Loucy (cell line): Measurements from ENCODE around the gene GPLD1.

Experiments
- H2AFZ ChIP-seq: fragments of 200-600 bp; sonication (generic); 2 replicates; pipeline ENCODE4 v1.6.0; 2016; ENCODE audit warnings: antibody characterized with exemption, mild to moderate bottlenecking, low read length, moderate library complexity
- H3F3A ChIP-seq: fragments of 200-600 bp; 2 replicates; pipeline ENCODE4 v1.6.0; 2016; ENCODE audit warnings: antibody characterized with exemption, low read depth, mild to moderate bottlenecking
- H3K27me3 ChIP-seq: fragments of 200-600 bp; sonication (generic); 2 replicates; pipeline ENCODE4 v1.6.1; 2014; ENCODE audit warnings: low read length, mild to moderate bottlenecking; ENCODE audit not compliant: insufficient read depth, poor library complexity, severe bottlenecking
- H3K36me3 ChIP-seq: fragments of 200-600 bp; sonication (generic); 2 replicates; pipeline ENCODE4 v1.6.1; 2016; ENCODE audit warnings: low read length; ENCODE audit not compliant: insufficient read depth
- H3K4me1 ChIP-seq: fragments of 200-600 bp; sonication (generic); 2 replicates; pipeline ENCODE4 v1.5.1; 2014; ENCODE audit warnings: low read length, mild to moderate bottlenecking; ENCODE audit not compliant: insufficient read depth, poor library complexity, severe bottlenecking
- H3K4me2 ChIP-seq: fragments of 200-600 bp; sonication (generic); 2 replicates; pipeline ENCODE4 v1.6.0; 2014; ENCODE audit warnings: antibody characterized with exemption, low read length, low read depth, mild to moderate bottlenecking; ENCODE audit not compliant: poor library complexity, severe bottlenecking
- H3K4me3 ChIP-seq: fragments of 200-600 bp; sonication (generic); 2 replicates; pipeline ENCODE4 v1.5.1; 2014; ENCODE audit warnings: low read length, mild to moderate bottlenecking, mixed read lengths; ENCODE audit not compliant: poor library complexity, severe bottlenecking
- H3K79me2 ChIP-seq: fragments of 200-600 bp; sonication (generic); 2 replicates; pipeline ENCODE4 v1.6.1; 2014; ENCODE audit warnings: low read length; ENCODE audit not compliant: insufficient read depth
- H3K9ac ChIP-seq: fragments of 200-600 bp; sonication (generic); 2 replicates; pipeline ENCODE4 v1.6.0; 2014; ENCODE audit warnings: mild to moderate bottlenecking, low read depth, low read length, moderate library complexity; ENCODE audit not compliant: poor library complexity, severe bottlenecking
- H3K9me2 ChIP-seq: fragments of 200-600 bp; sonication (generic); replicated peaks from 2 replicates; pipeline ENCODE4 v1.6.1; 2016; ENCODE audit warnings: low read depth, low read length, mixed read lengths
- H3K9me3 ChIP-seq: fragments of 200-600 bp; sonication (generic); 2 replicates; pipeline ENCODE4 v1.6.1; 2014; ENCODE audit warnings: mild to moderate bottlenecking, antibody characterized with exemption, low read length, low read depth; ENCODE audit not compliant: insufficient read depth
- H4K20me1 ChIP-seq: fragments of 200-600 bp; sonication (generic); 2 replicates; pipeline ENCODE4 v1.6.0; 2014; ENCODE audit warnings: antibody characterized with exemption, low read length, mild to moderate bottlenecking; ENCODE audit not compliant: insufficient read depth, poor library complexity, severe bottlenecking
- CTCF ChIP-seq: fragments of 200-600 bp; sonication (generic); conservative IDR thresholded peaks from 2 replicates; pipeline ENCODE4 v1.5.1; 2014; ENCODE audit warnings: mild to moderate bottlenecking, antibody characterized with exemption, low read length
- EZH2phosphoT487 ChIP-seq: fragments of 200-600 bp; IDR thresholded peaks from 2 replicates; pipeline ENCODE4 v1.6.1; 2018; ENCODE audit warnings: antibody characterized with exemption, mild to moderate bottlenecking, moderate library complexity, borderline replicate concordance

Gene GPLD1

GRCh38 chr6:24490948-24491347 lies 1.6 kb upstream of the GPLD1 start:
- Histone ChIP-seq H3K9me2 (no peaks in the 10 kb centered on the region), H4K20me1 (peaks cover 4% of the 10 kb centered on the region), H3K79me2 (no peaks in the 10 kb centered on the region), H3K4me3 (no peak overlapping the region), H3K27me3 (no peaks in the 10 kb centered on the region), H3K4me2 (no peak overlapping the region), H3F3A (no peaks in the 10 kb centered on the region), H3K4me1 (peaks cover 27% of the 10 kb centered on the region), H3K9me3 (no peaks in the 10 kb centered on the region), H2AFZ (no peak overlapping the region), H3K36me3 (no peaks in the 10 kb centered on the region), H3K9ac (no peak overlapping the region)
- TF ChIP-seq CTCF = peak; percentile 11; the same call in 1 of the 2 replicates
- TF ChIP-seq EZH2phosphoT487 = no peak

GRCh38 chr6:24489881-24490280 lies 503 bp upstream of the GPLD1 start:
- Histone ChIP-seq H3K9ac (no peak overlapping the region), H3K79me2 (no peaks in the 10 kb centered on the region), H3K27me3 (no peaks in the 10 kb centered on the region), H2AFZ (no peak overlapping the region), H4K20me1 (no peaks in the 10 kb centered on the region), H3F3A (no peaks in the 10 kb centered on the region), H3K4me2 (no peak overlapping the region), H3K9me2 (no peaks in the 10 kb centered on the region), H3K9me3 (no peaks in the 10 kb centered on the region), H3K4me1 (peaks cover 21% of the 10 kb centered on the region), H3K36me3 (no peaks in the 10 kb centered on the region), H3K4me3 (no peak overlapping the region)
- TF ChIP-seq EZH2phosphoT487 (no peak), CTCF (no peak)

- Histone ChIP-seq H3K4me1 (peaks cover 3% of the 10 kb centered on the region), H3K4me2 (no peak overlapping the region), H3K4me3 (no peak overlapping the region), H3F3A (no peaks in the 10 kb centered on the region), H3K27me3 (no peaks in the 10 kb centered on the region), H2AFZ (no peak overlapping the region), H4K20me1 (no peaks in the 10 kb centered on the region), H3K9ac (no peak overlapping the region), H3K9me3 (no peaks in the 10 kb centered on the region), H3K36me3 (no peaks in the 10 kb centered on the region), H3K9me2 (no peaks in the 10 kb centered on the region), H3K79me2 (no peaks in the 10 kb centered on the region)
- no peak for TF ChIP-seq EZH2phosphoT487
- TF ChIP-seq CTCF = no peak
Observed at GRCh38 chr6:24486065-24486464, 3.3 kb downstream of the GPLD1 start.
